H7 (cell line): ENCODE results near the gene PAQR4. TPM values are rescaled to one million over a fixed set of nuclear protein-coding genes. Genes with fewer than 3 reads are reported as not detected.
A peak's percentile ranks its signal among the peaks of the same experiment; 100 is the strongest.

Source experiments
- DNase-seq: peaks from one replicate; pipeline ENCODE4 v3.0.0; 2012
- H3K27me3 ChIP-seq: 2 replicates; pipeline ENCODE4 v1.6.0; 2011; ENCODE audit warnings: mild to moderate bottlenecking, low read length; ENCODE audit not compliant: control insufficient read depth, insufficient read depth
- H3K36me3 ChIP-seq: replicated peaks from 2 replicates; pipeline ENCODE4 v1.5.1; 2011; ENCODE audit warnings: low read length; ENCODE audit not compliant: control insufficient read depth, insufficient read depth
- H3K4me3 ChIP-seq: 2 replicates; pipeline ENCODE4 v1.5.1; 2011; ENCODE audit warnings: low read depth, mild to moderate bottlenecking, control low read depth, low read length, moderate library complexity; ENCODE audit not compliant: insufficient read depth
- total RNA-seq: library from RNA; depleted of rRNA; stranded (reverse); fragments of >200 nt; shearing (Covaris generic); gene quantifications from 2 replicates; pipeline ENCODE4 v1.2.3, GENCODE V29; 2014; rRNA removed

The PAQR4 gene
- total RNA-seq, 1 experiment from 2014 or later, result 65.6 TPM

DNA sequence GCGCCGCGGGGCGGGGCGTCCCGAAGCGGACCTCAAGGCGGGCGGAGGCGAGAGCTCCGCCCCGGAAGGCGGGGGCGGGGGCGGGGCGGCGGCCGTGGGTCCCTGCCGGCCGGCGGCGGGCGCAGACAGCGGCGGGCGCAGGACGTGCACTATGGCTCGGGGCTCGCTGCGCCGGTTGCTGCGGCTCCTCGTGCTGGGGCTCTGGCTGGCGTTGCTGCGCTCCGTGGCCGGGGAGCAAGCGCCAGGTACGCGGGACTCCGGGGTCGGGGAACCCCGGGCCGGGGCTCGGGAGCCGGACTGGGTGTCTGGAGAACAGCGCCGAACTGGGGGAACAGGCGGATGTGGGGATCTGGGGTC is 51.1 kb downstream of the PAQR4 start, which contains the start of gene TNFRSF12A:
TNFRSF12A (plus strand) TSS at position 122 of the 357 bp plus-strand sequence; CDS start at position 152, 30 bp downstream.
- no peaks in the 10 kb centered on the region for H3K27me3 ChIP-seq
- H3K4me3 ChIP-seq, result peak within 1 kb of the TSS; percentile 96
- peak; percentile 96 for DNase-seq
- peaks cover 7% of the 10 kb centered on the region for H3K36me3 ChIP-seq

DNA sequence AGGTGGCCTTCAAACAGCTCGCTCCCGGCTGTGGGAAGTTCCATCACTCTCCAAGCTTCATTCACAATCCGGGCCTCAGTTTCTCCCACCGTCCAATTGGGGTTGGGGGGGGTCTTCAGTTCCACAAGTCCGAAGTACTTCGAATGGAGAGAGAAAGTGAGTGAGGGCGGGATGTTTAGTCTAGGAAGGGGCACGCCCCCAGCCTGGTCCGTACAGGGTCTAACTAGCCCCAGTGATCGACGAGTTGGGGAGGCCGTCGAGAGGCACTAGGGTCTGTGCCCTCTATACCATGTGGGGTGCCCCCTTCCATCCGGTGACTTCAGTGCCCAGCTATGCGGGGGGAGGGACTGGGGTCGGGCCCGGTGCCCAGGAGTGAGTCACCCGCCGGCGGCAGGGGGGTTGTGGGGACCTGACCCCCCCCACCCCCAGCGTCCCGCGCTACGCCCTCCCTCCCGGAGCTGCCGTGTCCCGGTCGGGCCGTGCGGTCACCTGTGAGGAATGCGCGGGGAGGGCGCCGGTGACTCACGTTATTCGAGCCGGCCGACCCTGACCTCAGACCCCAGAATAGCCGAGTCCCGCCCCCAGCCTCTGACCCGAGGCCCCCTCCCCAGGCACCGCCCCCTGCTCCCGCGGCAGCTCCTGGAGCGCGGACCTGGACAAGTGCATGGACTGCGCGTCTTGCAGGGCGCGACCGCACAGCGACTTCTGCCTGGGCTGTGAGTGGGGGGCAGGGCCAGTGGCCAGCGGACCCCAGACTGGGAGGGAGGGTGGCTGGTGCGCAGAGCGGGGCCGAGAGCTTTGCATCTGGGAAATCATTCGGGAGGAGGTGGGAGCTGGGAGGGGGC is 51.7 kb downstream of the PAQR4 start:
- no peaks in the 10 kb centered on the region for H3K27me3 ChIP-seq
- H3K4me3 ChIP-seq, result peak overlapping the region; percentile 96
- peak; percentile 94 for DNase-seq
- H3K36me3 ChIP-seq, result peaks cover 5% of the 10 kb centered on the region; the same call in 1 of the 2 replicates

DNA sequence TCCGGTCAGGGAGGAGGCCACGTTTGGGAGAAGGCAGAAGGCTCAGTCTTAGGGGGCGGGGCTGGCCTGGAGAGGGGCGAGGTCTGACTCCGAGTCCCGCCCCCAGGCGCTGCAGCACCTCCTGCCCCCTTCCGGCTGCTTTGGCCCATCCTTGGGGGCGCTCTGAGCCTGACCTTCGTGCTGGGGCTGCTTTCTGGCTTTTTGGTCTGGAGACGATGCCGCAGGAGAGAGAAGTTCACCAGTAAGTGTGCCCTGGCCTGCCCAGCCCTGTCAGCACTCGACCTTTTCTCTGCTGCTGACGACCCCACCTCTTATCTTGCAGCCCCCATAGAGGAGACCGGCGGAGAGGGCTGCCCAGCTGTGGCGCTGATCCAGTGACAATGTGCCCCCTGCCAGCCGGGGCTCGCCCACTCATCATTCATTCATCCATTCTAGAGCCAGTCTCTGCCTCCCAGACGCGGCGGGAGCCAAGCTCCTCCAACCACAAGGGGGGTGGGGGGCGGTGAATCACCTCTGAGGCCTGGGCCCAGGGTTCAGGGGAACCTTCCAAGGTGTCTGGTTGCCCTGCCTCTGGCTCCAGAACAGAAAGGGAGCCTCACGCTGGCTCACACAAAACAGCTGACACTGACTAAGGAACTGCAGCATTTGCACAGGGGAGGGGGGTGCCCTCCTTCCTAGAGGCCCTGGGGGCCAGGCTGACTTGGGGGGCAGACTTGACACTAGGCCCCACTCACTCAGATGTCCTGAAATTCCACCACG is 52.5 kb downstream of the PAQR4 start:
- peak overlapping the region; percentile 96 for H3K4me3 ChIP-seq
- peak; percentile 95 for DNase-seq
- H3K36me3 ChIP-seq, result peaks cover 9% of the 10 kb centered on the region
- H3K27me3 ChIP-seq, result no peaks in the 10 kb centered on the region

DNA sequence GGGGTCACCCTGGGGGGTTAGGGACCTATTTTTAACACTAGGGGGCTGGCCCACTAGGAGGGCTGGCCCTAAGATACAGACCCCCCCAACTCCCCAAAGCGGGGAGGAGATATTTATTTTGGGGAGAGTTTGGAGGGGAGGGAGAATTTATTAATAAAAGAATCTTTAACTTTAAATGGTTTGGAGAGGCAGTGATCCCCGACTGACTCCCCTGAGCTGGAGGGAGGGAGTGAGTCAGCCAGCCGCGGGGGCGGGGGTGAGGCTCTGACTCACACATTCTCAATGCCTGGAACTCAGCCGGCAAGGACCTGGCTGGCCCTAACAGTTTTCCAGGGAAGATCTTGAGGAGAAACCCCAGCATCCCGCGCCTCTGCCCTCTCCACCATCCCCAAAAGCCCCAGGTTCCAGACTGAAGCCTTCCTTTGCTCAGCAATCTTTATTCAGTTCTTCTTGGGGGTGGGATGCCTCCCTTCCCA is 53.1 kb downstream of the PAQR4 start:
- Histone ChIP-seq H3K27me3 (no peaks in the 10 kb centered on the region), H3K4me3 (peak overlapping the region; percentile 96), H3K36me3 (peaks cover 14% of the 10 kb centered on the region)
- peak; percentile 89 for DNase-seq

DNA sequence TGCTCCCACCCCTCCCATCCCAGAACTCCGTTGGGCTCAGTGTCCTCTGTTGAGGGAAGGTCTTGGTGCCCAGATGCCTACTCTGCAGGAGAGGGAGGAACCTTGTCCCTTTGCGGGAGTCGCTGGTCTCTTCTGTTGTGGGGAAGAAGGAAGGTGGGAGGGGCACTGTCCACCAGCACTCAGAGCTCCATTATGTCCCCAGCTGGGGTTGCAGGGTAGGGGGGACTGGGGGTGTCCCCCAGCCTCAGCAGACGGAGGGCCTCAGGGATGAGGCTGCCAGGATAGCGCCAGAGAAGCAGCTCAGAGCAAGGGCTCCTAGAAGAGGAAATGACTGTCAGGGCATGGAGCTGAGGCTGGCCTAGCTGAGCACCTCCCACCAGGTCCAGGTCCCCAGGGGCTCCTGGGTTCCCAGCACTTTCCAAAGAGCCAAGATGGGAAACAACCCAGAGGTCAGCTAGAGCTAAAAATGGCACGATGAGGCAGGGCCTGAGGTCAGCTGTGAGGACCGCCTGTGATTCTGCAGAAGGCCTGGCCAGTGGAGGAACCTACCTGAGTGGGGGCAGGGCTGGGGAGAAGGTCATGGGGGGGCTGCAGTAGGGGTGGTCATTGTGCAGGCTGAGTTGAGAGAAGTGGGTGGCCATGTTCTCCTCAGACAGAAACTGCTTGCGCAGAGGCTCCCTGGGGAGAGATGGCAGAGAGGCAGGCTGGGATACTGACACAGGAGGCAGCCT is 53.7 kb downstream of the PAQR4 start:
- no peak for DNase-seq
- Histone ChIP-seq H3K27me3 (no peaks in the 10 kb centered on the region), H3K4me3 (peak overlapping the region; percentile 77), H3K36me3 (peaks cover 14% of the 10 kb centered on the region)

Other genes starting within 250 kb of the PAQR4 start
- gene PRSS27, start 249.1 kb upstream of the PAQR4 start, total RNA-seq, result 2.0 and 3.1 TPM in 2 replicates
- gene SRRM2, start 216.7 kb upstream of the PAQR4 start, total RNA-seq, result 69.0 and 96.1 TPM in 2 replicates
- gene ELOB, start 192.1 kb upstream of the PAQR4 start, total RNA-seq, result 236 and 269 TPM in 2 replicates
- gene PRSS33, start 181.8 kb upstream of the PAQR4 start, total RNA-seq, result not detected in 2 replicates
- gene PRSS41, start 170.9 kb upstream of the PAQR4 start, total RNA-seq, result not detected in 2 replicates
- gene PRSS21, start 152.1 kb upstream of the PAQR4 start, total RNA-seq, result 0.42 and 1.5 TPM in 2 replicates
- not detected in 2 replicates for gene ZG16B, start 139.0 kb upstream of the PAQR4 start, total RNA-seq
- gene PRSS22, start 111.2 kb upstream of the PAQR4 start, total RNA-seq, result 0.80 and 0.85 TPM in 2 replicates
- gene FLYWCH2, start 86.1 kb upstream of the PAQR4 start, total RNA-seq, result 55.2 and 94.1 TPM in 2 replicates
- gene FLYWCH1, start 57.4 kb upstream of the PAQR4 start, total RNA-seq, result 22.7 and 33.5 TPM in 2 replicates
- gene KREMEN2, start 5.1 kb upstream of the PAQR4 start, total RNA-seq, result 17.6 and 20.9 TPM in 2 replicates
- 85.4 and 94.0 TPM in 2 replicates for gene PKMYT1, start 11.1 kb downstream of the PAQR4 start, total RNA-seq
- 0.21 and 0.48 TPM in 2 replicates for gene CLDN9, start 43.6 kb downstream of the PAQR4 start, total RNA-seq
- gene CLDN6, start 48.8 kb downstream of the PAQR4 start, total RNA-seq, result 426 and 528 TPM in 2 replicates
- gene TNFRSF12A, start 51.0 kb downstream of the PAQR4 start, total RNA-seq, result 144 and 171 TPM in 2 replicates
- gene HCFC1R1, start 54.6 kb downstream of the PAQR4 start, total RNA-seq, result 114 and 156 TPM in 2 replicates
- 69.1 and 81.4 TPM in 2 replicates for gene THOC6, start 54.7 kb downstream of the PAQR4 start, total RNA-seq
- 0.69 and 2.0 TPM in 2 replicates for gene BICDL2, start 67.6 kb downstream of the PAQR4 start, total RNA-seq
- 18.4 and 18.7 TPM in 2 replicates for gene MMP25, start 77.2 kb downstream of the PAQR4 start, total RNA-seq
- 7.9 and 9.9 TPM in 2 replicates for gene IL32, start 96.3 kb downstream of the PAQR4 start, total RNA-seq
- 217 and 238 TPM in 2 replicates for gene ZSCAN10, start 129.9 kb downstream of the PAQR4 start, total RNA-seq
- 40.2 and 41.2 TPM in 2 replicates for gene ZNF205, start 143.2 kb downstream of the PAQR4 start, total RNA-seq
- gene ZNF213, start 165.7 kb downstream of the PAQR4 start, total RNA-seq, result 5.5 and 6.3 TPM in 2 replicates
- not detected in 2 replicates for gene OR1F1, start 218.9 kb downstream of the PAQR4 start, total RNA-seq